ENCODE data around the gene PADI6.

DNA sequence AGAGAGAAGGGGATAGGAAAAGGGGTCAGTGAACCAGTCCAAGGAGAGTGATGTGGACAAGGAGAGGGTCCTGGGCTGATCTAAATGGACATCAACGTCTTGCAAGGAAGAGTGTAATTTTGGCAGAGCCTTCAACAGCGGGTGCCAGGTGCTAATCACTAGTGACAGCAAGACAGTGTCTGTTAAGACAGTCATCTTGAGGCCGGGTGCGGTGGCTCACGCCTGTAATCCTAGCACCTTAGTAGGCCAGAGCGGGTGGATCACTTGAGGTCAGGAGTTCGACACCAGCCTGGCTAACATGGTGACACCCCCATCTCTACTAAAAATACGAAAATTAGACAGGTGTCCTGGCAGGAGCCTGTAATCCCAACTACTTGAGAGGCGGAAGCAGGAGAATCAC, 12.2 kb upstream of the PADI6 start:
- TF ChIP-seq, protein P1, sequence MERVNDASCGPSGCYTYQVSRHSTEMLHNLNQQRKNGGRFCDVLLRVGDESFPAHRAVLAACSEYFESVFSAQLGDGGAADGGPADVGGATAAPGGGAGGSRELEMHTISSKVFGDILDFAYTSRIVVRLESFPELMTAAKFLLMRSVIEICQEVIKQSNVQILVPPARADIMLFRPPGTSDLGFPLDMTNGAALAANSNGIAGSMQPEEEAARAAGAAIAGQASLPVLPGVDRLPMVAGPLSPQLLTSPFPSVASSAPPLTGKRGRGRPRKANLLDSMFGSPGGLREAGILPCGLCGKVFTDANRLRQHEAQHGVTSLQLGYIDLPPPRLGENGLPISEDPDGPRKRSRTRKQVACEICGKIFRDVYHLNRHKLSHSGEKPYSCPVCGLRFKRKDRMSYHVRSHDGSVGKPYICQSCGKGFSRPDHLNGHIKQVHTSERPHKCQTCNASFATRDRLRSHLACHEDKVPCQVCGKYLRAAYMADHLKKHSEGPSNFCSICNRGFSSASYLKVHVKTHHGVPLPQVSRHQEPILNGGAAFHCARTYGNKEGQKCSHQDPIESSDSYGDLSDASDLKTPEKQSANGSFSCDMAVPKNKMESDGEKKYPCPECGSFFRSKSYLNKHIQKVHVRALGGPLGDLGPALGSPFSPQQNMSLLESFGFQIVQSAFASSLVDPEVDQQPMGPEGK (CRISPR knock-in tag; IDR thresholded peaks at IDR 0.05; ENCODE audit: borderline replicate concordance): no peak
- TF ChIP-seq POU6F1 (CRISPR knock-in tag; IDR thresholded peaks at IDR 0.05; ENCODE audit: borderline replicate concordance, low read depth): no peak
- no peak for TF ChIP-seq TSHZ2 (CRISPR knock-in tag; IDR thresholded peaks at IDR 0.05)
- no peak for TF ChIP-seq PPARA (CRISPR knock-in tag; IDR thresholded peaks at IDR 0.05; ENCODE audit: borderline replicate concordance)
- no peak for TF ChIP-seq ZNF70 (CRISPR knock-in tag; IDR thresholded peaks at IDR 0.05)

All from SK-N-SH treated with all-trans-retinoic acid at 6 μM for 48 hours (cell line).